Subcutaneous abdominal adipose tissue (tissue), 5 donors: ENCODE data around the gene RGMA.
"Not testable (repeated sequence)": the region's sequence is repeated elsewhere in the genome, so short reads cannot be mapped to it uniquely, and the experiment has no call there.

Experiments
- H3K27ac ChIP-seq: one replicate; pipeline ENCODE4 v1.7.0; 2013; ENCODE audit warnings: low read depth, mild to moderate bottlenecking, inconsistent platforms, low read length, moderate library complexity
- H3K27me3 ChIP-seq, 5 donors: one replicate each; pipeline ENCODE4 v1.7.0; 2013; ENCODE audit warnings: low read length in 5 of 5, inconsistent platforms in 1 of 5; ENCODE audit not compliant: control insufficient read depth in 5 of 5, insufficient read depth in 4 of 5
- H3K36me3 ChIP-seq, 5 donors: one replicate each; pipeline ENCODE4 v1.7.0; 2013; ENCODE audit warnings: low read length in 5 of 5; ENCODE audit not compliant: control insufficient read depth in 5 of 5, insufficient read depth in 5 of 5
- H3K4me1 ChIP-seq, 5 donors: one replicate each; pipeline ENCODE4 v1.7.0; 2013; ENCODE audit warnings: low read length in 5 of 5, mild to moderate bottlenecking in 3 of 5, moderate library complexity in 1 of 5; ENCODE audit not compliant: control insufficient read depth in 5 of 5, insufficient read depth in 5 of 5
- H3K4me3 ChIP-seq, 5 donors: one replicate each; pipeline ENCODE4 v1.7.0; 2013; ENCODE audit warnings: low read length in 5 of 5, low read depth in 1 of 5
- H3K9ac ChIP-seq, 5 donors: one replicate each; pipeline ENCODE4 v1.7.0; 2013; ENCODE audit warnings: low read length in 5 of 5, mild to moderate bottlenecking in 4 of 5, moderate library complexity in 3 of 5
- H3K9me3 ChIP-seq, 5 donors: one replicate each; pipeline ENCODE4 v1.7.0; 2013; ENCODE audit warnings: low read length in 5 of 5; ENCODE audit not compliant: control insufficient read depth in 5 of 5
- donor health status: healthy.
- donor health status: healthy.
- donor health status: healthy.
- donor health status: healthy.
- donor health status: healthy.

The RGMA gene

DNA sequence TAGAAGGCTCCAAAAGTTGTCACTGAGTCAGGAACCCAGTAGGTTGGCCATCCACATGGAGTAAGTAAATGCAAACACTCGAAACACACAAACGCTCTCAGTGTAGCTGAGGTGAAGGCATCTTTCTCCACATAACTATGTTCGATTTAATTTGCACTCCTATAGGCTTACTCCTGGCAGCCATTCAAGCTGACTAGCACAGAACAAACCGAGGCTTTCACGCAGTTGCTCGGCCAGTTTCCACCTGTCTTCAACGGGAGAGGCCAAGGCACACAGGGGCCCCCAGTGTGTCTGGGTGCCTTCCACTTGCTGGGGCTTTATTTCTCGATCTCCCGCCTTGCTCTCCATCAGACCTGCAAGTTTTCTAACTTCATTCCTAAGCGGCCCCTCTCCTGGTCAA, 18.9 kb downstream of the RGMA start:
- Histone ChIP-seq H3K36me3 (peaks cover 0 to 6% (median 3%) of the 10 kb centered on the region in 5 donors), H3K4me3 (peak overlapping the region in 3 of 5 donors; percentile 8 to 83 (median 19)), H3K27ac (no peak overlapping the region), H3K4me1 (peaks cover 4 to 69% (median 60%) of the 10 kb centered on the region in 5 donors), H3K27me3 (peaks cover 0 to 6% (median 0%) of the 10 kb centered on the region in 5 donors), H3K9ac (no peak overlapping the region), H3K9me3 (no peaks in the 10 kb centered on the region)

DNA sequence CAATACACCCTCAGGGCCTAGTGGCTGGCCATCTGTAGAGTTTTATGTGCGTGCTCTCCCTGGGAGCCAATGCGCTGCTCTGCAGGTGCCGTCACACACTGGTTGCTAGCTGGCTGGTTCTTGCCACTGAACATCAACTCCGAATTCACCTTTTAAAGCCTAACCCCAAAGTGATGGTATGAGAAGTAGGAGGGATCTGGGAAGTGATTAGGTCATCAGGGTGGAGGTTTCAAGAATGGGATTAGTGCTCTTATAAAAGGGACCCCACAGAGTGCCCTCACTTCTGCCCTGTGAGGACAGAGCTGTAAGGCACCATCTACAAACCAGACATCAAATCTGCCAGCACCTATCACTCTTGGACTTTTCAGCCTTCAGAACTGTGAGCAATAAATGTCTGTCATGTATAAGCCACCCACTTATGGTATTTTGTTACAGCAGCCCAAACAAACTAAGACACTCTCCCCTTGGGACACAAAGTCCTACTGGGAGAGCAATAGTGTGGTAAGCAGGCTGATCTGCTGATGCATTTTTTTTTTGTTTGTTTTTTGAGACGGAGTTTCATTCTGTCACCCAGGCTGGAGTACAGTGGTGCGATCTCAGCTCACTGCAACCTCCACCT, 20.3 kb downstream of the RGMA start:
- Histone ChIP-seq H3K4me1 (peaks cover 2 to 61% (median 50%) of the 10 kb centered on the region in 5 donors), H3K4me3 (no peak overlapping the region), H3K27ac (no peak overlapping the region), H3K9ac (no peak overlapping the region), H3K36me3 (peaks cover 0 to 14% (median 12%) of the 10 kb centered on the region in 5 donors), H3K9me3 (no peaks in the 10 kb centered on the region), H3K27me3 (peaks cover 0 to 4% (median 0%) of the 10 kb centered on the region in 5 donors)

DNA sequence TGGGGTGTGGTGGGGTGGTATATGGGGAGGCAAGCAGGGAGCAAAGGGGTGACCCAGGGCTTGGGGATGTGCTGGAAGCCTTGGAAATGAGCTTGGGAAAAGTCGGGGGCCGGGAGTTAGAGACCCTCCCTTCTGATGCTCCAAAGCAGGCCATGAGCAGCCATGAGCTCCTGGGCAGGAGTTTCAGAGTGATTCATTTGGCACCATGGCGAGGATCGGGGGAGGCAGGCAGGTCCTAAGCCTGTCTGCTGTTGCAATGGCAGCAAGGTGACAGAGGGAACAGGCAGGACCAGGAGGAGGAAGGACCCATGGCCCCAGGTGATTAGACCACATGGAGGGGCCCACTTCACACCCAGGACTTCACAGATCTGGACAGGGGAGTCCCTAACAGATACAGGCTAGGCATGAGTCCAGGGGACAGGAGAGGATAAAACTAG, 21.3 kb downstream of the RGMA start:
- Histone ChIP-seq H3K4me1 (peaks cover 6 to 60% (median 43%) of the 10 kb centered on the region in 5 donors), H3K27ac (peak overlapping the region; percentile 17), H3K27me3 (peaks cover 0 to 3% (median 0%) of the 10 kb centered on the region in 5 donors), H3K9me3 (no peaks in the 10 kb centered on the region), H3K4me3 (no peak overlapping the region), H3K9ac (no peak overlapping the region), H3K36me3 (peaks cover 0 to 14% (median 12%) of the 10 kb centered on the region in 5 donors)

DNA sequence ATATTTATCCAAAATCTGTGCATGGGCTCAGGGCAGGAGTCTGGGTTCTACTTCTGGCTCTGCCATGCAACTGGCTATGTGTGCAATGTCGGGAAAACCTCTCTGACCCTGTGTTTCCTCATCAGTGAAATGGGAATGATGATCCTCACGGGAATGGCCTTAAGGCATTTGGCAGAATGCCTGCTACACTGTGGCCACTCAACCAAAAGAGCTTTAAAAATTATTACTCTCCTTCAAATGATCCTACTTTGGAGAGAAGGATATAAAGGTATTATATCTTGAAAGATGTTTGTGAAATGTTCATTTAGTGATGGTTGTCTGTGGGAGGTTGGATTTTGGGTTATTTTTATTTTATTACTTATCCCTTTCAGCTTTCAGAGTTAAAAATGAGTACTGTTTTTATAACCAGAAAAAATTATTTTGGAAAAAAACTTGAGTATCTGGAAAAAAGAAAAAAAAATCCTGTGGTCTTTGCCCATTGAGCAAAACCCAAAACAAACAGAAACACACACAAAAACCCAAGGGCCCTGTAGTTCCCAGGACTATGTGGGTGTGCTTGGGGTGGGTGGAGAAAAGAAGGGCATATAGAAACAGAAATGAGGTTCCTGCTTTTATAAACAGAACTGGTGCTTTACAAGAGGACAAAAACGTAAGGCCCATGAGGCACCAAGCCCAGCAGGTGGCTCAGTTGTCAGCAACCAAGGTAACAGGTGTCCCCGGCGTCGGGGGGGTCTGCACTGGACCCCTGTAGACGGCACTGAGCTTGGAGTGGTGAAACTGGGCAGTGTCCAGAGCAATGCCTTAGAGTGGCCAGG, 22.0 kb downstream of the RGMA start:
- H3K4me1 ChIP-seq: peaks cover 6 to 53% (median 38%) of the 10 kb centered on the region in 5 donors
- H3K36me3 ChIP-seq: peaks cover 0 to 14% (median 12%) of the 10 kb centered on the region in 5 donors
- no peaks in the 10 kb centered on the region for H3K9me3 ChIP-seq
- H3K9ac ChIP-seq: no peak overlapping the region
- peaks cover 0 to 3% (median 0%) of the 10 kb centered on the region in 5 donors for H3K27me3 ChIP-seq
- H3K27ac ChIP-seq: peak overlapping the region; percentile 17
- H3K4me3 ChIP-seq: no peak overlapping the region

DNA sequence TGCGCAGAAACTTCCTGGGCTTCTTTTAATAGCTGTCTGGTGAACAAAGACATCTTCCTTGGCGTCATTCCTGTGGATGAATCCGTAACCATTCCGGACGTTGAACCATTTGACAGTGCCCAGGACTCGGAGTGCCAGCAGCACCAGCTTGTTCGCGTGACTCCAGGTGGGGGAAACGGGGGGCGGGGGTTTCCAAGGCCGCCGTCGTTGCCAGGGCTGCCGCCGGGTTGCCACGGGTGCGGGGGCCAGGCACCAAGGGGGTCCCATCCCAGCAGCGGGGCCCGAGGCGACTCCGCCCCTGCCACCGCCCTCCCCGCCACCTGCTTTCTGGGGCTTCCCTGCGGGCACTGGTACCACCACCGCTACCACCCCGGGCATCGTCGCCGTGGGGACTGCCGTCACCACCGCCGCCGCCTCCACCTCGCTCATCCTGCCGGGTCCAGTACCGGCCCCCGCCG, 22.8 kb downstream of the RGMA start:
- no peak overlapping the region for H3K4me3 ChIP-seq
- H3K9ac ChIP-seq: no peak overlapping the region
- H3K4me1 ChIP-seq: peaks cover 6 to 53% (median 40%) of the 10 kb centered on the region in 5 donors
- H3K27ac ChIP-seq: no peak overlapping the region
- H3K36me3 ChIP-seq: peaks cover 0 to 14% (median 12%) of the 10 kb centered on the region in 5 donors
- H3K9me3 ChIP-seq: no peaks in the 10 kb centered on the region
- H3K27me3 ChIP-seq: peaks cover 0 to 3% (median 0%) of the 10 kb centered on the region in 5 donors

DNA sequence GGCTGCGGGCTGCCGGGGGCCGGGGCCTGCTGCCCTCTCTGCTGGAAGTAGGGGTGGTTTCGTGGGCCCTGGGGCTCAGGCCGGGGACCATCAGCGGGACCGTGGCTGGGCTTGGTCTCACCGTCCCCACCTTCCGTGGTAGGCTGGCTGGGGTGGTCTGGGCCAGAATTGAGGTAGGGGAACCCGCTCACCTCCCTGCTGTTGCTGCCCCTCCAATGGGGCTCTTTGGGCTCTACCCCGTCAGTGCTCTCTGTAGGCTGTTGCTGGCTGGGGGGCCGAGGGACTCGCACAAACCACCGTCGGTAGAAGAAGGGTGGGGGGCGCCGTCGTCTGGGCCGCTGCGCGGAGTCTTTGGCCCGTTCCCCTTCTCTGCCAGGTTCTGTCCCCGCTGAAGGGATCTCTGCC, 23.4 kb downstream of the RGMA start:
- peaks cover 0 to 14% (median 12%) of the 10 kb centered on the region in 5 donors for H3K36me3 ChIP-seq
- no peak overlapping the region for H3K27ac ChIP-seq
- H3K4me3 ChIP-seq: no peak overlapping the region
- H3K4me1 ChIP-seq: peaks cover 6 to 52% (median 35%) of the 10 kb centered on the region in 5 donors
- H3K9ac ChIP-seq: no peak overlapping the region
- H3K9me3 ChIP-seq: no peaks in the 10 kb centered on the region
- H3K27me3 ChIP-seq: peaks cover 0 to 3% (median 0%) of the 10 kb centered on the region in 5 donors

DNA sequence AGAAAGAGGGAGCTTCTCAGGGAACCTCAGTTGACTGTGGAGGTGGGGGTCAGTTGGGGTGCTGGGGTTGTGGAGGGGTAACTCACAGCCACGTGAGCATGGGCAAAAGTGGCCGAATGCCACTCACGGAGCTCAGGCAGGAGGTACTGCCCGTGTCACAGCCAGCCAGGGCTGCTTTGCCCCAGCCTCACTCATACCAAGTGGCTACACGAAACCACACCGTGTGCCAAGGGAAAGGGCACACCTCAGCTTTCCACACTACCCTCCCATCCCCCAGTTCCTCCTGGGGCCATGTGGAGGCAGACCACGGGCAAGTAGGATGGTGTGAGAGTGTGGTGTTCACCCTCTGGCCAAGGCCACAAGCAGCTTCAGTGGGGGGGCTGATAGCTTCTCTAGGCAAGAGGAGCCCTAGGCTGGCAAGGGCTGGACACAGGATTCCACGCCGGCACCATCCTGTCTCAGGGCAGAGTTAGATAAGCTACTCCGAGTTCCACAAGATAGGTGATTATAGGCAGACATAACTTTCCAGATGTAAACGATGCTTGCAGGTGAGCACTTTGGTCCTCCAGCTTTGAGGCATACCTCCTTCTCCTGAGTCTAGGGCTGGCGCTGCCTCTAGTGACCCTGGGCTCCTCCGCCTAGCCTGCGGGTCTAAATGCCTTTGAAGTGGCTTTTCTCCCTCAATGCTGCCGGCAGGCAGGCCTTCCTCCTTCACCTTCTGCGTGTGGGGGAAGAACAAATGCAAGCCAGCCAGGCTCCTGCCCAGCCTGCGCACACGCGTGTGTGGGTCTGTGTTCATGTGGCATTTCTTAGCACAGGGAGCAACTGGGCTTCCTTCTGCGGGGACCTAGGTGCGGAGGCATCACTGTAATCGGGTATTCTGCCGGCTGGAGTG, 25.0 kb downstream of the RGMA start:
- Histone ChIP-seq H3K27me3 (peaks cover 0 to 3% (median 0%) of the 10 kb centered on the region in 5 donors), H3K9me3 (no peaks in the 10 kb centered on the region), H3K9ac (no peak overlapping the region), H3K36me3 (peaks cover 0 to 14% (median 12%) of the 10 kb centered on the region in 5 donors), H3K4me3 (no peak overlapping the region), H3K27ac (no peak overlapping the region), H3K4me1 (peaks cover 6 to 47% (median 27%) of the 10 kb centered on the region in 5 donors)

DNA sequence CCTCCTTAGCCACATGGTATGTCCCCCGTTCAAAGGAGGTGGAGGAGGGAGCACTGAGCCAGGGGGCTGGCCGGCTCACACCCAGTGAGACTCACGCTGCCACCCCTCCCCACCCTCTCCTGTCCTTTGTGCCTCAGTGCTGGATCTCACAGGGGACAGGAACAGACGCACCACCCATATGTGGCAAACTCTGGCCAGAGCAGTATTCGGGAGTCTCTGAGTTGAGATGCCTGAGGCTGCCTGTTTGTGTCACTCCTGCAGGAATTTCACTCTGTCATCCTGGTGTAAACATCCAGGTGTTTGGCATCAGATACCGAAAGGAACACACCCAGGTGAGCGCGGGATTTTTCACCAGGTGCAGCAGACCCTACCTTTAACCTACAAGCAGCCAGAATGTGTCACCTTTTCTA, 25.7 kb downstream of the RGMA start:
- no peak overlapping the region for H3K27ac ChIP-seq

DNA sequence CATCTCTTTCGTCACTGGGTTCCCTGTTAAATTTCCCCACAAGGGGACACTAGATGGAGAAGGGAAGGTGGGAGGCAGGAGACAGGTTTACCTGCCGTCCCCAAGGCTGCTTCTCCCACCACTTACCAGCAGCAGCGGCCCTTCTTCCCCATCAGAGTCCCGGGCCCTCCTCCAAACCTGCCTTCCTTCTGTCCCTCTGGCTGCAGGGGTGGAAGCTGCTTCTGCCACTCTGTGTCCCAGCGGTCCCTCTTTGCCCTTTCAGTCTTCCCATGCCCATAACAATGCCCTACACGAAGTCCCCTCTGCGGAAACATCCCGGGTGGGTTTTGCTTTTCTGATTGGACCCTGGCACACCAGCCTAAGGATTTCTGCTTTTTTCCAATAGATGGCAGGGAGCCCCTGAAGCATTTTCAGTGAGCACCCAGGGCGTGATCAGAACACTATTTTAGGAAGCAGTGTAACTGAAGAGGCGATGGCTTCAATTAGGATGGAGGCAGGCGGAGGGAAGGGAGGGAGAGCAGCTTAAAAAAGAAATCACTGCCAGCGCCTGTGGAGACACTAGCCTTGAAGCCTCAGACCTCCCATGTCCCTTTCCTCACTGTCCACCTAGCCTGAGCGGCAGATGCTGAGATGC, 26.3 kb downstream of the RGMA start:
- H3K9me3 ChIP-seq, H3K4me3 ChIP-seq, H3K27ac ChIP-seq, H3K9ac ChIP-seq, H3K27me3 ChIP-seq: not testable (repeated sequence)
- peaks cover 3 to 36% (median 19%) of the 10 kb centered on the region in 5 donors for H3K4me1 ChIP-seq
- H3K36me3 ChIP-seq: peaks cover 0 to 14% (median 12%) of the 10 kb centered on the region in 5 donors

More for the DNA sequence above, 25.7 kb downstream of the RGMA start:
- Histone ChIP-seq H3K4me3 (no peak overlapping the region), H3K4me1 (peaks cover 6 to 40% (median 24%) of the 10 kb centered on the region in 5 donors), H3K9me3 (no peaks in the 10 kb centered on the region), H3K27me3 (peaks cover 0 to 3% (median 0%) of the 10 kb centered on the region in 5 donors), H3K36me3 (peaks cover 0 to 14% (median 12%) of the 10 kb centered on the region in 5 donors), H3K9ac (no peak overlapping the region)
